Measurements from ENCODE around the gene ULK3. TPM values are rescaled to one million over a fixed set of nuclear protein-coding genes. Genes with fewer than 3 reads are reported as not detected.

ULK3 gene
- total RNA-seq, 1 donor from 2014 or later, result 24.0 TPM

- Histone ChIP-seq H3K4me3 (ENCODE audit: low read depth, low read length) (peak overlapping the region; percentile 63), H3K36me3 (ENCODE audit: control insufficient read depth, insufficient read depth, low read length) (no peaks in the 10 kb centered on the region), H3K27me3 (ENCODE audit: control insufficient read depth, insufficient read depth, low read length) (no peaks in the 10 kb centered on the region)
- no peak for DNase-seq (ENCODE audit: low read depth)
- TF ChIP-seq, protein P1, sequence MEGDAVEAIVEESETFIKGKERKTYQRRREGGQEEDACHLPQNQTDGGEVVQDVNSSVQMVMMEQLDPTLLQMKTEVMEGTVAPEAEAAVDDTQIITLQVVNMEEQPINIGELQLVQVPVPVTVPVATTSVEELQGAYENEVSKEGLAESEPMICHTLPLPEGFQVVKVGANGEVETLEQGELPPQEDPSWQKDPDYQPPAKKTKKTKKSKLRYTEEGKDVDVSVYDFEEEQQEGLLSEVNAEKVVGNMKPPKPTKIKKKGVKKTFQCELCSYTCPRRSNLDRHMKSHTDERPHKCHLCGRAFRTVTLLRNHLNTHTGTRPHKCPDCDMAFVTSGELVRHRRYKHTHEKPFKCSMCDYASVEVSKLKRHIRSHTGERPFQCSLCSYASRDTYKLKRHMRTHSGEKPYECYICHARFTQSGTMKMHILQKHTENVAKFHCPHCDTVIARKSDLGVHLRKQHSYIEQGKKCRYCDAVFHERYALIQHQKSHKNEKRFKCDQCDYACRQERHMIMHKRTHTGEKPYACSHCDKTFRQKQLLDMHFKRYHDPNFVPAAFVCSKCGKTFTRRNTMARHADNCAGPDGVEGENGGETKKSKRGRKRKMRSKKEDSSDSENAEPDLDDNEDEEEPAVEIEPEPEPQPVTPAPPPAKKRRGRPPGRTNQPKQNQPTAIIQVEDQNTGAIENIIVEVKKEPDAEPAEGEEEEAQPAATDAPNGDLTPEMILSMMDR (IDR thresholded peaks at IDR 0.05; ENCODE audit: insufficient read depth, low read length, poor library complexity, severe bottlenecking), result no peak
Observed at GRCh38 chr15:74841891-74842373, 1.0 kb downstream of the ULK3 start.

- no peaks in the 10 kb centered on the region for H3K27me3 ChIP-seq (ENCODE audit: control insufficient read depth, insufficient read depth, low read length)
- no peak overlapping the region for H3K4me3 ChIP-seq (ENCODE audit: low read depth, low read length)
- TF ChIP-seq, protein P1 (IDR thresholded peaks at IDR 0.05; ENCODE audit: insufficient read depth, low read length, poor library complexity, severe bottlenecking), result no peak
- DNase-seq (ENCODE audit: low read depth), result no peak
- H3K36me3 ChIP-seq (ENCODE audit: control insufficient read depth, insufficient read depth, low read length), result no peaks in the 10 kb centered on the region
Observed at GRCh38 chr15:74840851-74841775, 1.8 kb downstream of the ULK3 start.

GRCh38 chr15:74839526-74840395 lies 3.2 kb downstream of the ULK3 start:
- TF ChIP-seq, protein P1 (IDR thresholded peaks at IDR 0.05; ENCODE audit: insufficient read depth, low read length, poor library complexity, severe bottlenecking), result peak; percentile 1
- DNase-seq (ENCODE audit: low read depth), result no peak
- H3K36me3 ChIP-seq (ENCODE audit: control insufficient read depth, insufficient read depth, low read length), result no peaks in the 10 kb centered on the region
- H3K27me3 ChIP-seq (ENCODE audit: control insufficient read depth, insufficient read depth, low read length), result no peaks in the 10 kb centered on the region
- H3K4me3 ChIP-seq (ENCODE audit: low read depth, low read length), result no peak overlapping the region

DNA sequence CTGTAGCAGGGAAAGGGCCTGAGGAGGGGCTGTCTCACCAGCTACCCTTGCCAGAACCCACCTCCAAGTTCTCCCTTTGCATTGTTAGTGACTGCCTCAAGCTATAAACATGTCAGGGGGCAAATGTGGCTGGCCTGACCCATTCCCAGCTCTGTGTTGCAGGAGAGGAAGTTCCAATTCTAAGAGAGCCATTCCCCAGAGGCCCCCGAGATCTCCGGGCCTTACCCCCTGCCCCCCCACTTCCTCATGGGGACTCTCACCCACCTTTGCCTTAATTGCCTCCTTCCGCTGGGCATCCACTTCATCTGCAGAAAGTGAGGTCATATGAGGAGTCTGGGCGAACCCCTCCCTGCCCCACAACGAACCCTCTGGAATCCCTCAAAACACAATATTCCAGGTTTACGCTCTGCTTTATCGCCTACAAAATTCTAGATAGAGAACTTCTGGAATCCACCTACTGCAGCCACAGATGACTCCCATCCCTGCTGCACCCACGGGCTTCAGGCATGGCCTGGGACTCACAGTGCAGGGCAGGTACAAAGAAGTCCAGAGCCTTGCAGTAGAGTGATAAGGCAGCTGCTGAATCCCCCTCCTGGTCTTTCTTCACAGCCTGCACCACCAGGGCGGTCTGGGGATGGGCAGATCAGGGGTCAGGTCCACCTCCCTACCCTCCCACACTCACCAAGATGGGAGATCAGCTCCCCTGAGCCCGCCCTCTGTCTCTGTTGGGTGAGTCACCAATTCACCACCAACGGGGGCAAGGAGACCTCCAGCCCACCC lies 4.0 kb downstream of the ULK3 start:
- H3K4me3 ChIP-seq (ENCODE audit: low read depth, low read length), result no peak overlapping the region
- no peaks in the 10 kb centered on the region for H3K36me3 ChIP-seq (ENCODE audit: control insufficient read depth, insufficient read depth, low read length)
- H3K27me3 ChIP-seq (ENCODE audit: control insufficient read depth, insufficient read depth, low read length), result no peaks in the 10 kb centered on the region
- no peak for DNase-seq (ENCODE audit: low read depth)
- TF ChIP-seq, protein P1 (IDR thresholded peaks at IDR 0.05; ENCODE audit: insufficient read depth, low read length, poor library complexity, severe bottlenecking), result no peak

GRCh38 chr15:74838137-74838516 lies 4.8 kb downstream of the ULK3 start:
- TF ChIP-seq, protein P1 (IDR thresholded peaks at IDR 0.05; ENCODE audit: insufficient read depth, low read length, poor library complexity, severe bottlenecking), result no peak
- H3K4me3 ChIP-seq (ENCODE audit: low read depth, low read length), result no peak overlapping the region

More at GRCh38 chr15:74838137-74838516, 4.8 kb downstream of the ULK3 start:
- no peaks in the 10 kb centered on the region for H3K36me3 ChIP-seq (ENCODE audit: control insufficient read depth, insufficient read depth, low read length)
- DNase-seq (ENCODE audit: low read depth), result no peak
- no peaks in the 10 kb centered on the region for H3K27me3 ChIP-seq (ENCODE audit: control insufficient read depth, insufficient read depth, low read length)
